HepG2 (cell line): ENCODE data around the gene FRMD4B. TPM values are rescaled to one million over a fixed set of nuclear protein-coding genes. Genes with fewer than 3 reads are reported as not detected.
"Not testable (repeated sequence)": the region's sequence is repeated elsewhere in the genome, so short reads cannot be mapped to it uniquely, and the experiment has no call there.

Experiments used
- ATAC-seq: fragments of 200-7000 bp; cut with Tn5 transposase; 3 replicates; pipeline ENCODE4 v1.9.1; 2020; ENCODE audit warnings: mild to moderate bottlenecking, moderate library complexity
- BruUV-seq: library from RNA; stranded (reverse); fragments of 400-500 nt; replicated peaks from 2 replicates; lab custom pipeline; 2021; lab: Mats Ljungman, UMichigan
- CTCF ChIA-PET: fragments of 300-600 bp; formaldehyde crosslinking; extraction: SDS; loops from one replicate; lab custom pipeline; 2021; ENCODE audit warnings: low total read pairs, inconsistent platforms, low intra/inter-chr PET ratio; lab: Yijun Ruan, JAX
- POLR2A ChIA-PET: fragments of 350-600 bp; sonication (Branson Sonifier 250); formaldehyde crosslinking; loops from one replicate; lab custom pipeline; 2020; ENCODE audit warnings: antibody characterized with exemption, inconsistent platforms; lab: Yijun Ruan, JAX
- DNase-seq: peaks from one replicate; pipeline ENCODE4 v3.0.0-alpha.2; 2015; ENCODE audit warnings: low spot score
- FAIRE-seq: peaks from 3 replicates; lab custom pipeline; 2011; peaks lifted over from hg19 to GRCh38; lab: Jason Lieb, UNC
- H2AFZ ChIP-seq: one replicate; pipeline ENCODE4 v1.6.1; 2011; ENCODE audit warnings: low read length, inconsistent platforms
- H3K27ac ChIP-seq: fragments of 300-600 bp; 3 replicates; pipeline ENCODE4 v1.8.0; 2011; ENCODE audit warnings: mixed run types, mild to moderate bottlenecking, mixed read lengths, low read length, inconsistent platforms; ENCODE audit not compliant: insufficient read depth; ENCODE audit errors: extremely low read length
- H3K27me3 ChIP-seq, 2 experiments: fragments of 200-600 bp in 1 of 2; 2 replicates in 1 of 2; 3 replicates in 1 of 2; pipeline versions ENCODE4 v1.6.0 to v1.8.0; 2011; ENCODE audit warnings: low read length in 2 of 2, mild to moderate bottlenecking in 2 of 2, moderate library complexity in 2 of 2, inconsistent platforms in 1 of 2; ENCODE audit not compliant: insufficient read depth in 2 of 2, control insufficient read depth in 1 of 2
- H3K36me3 ChIP-seq, 2 experiments: fragments of 200-600 bp in 1 of 2; replicated peaks in 1 of 2; 2 replicates in 1 of 2; 3 replicates in 1 of 2; pipeline versions ENCODE4 v1.5.1 to v1.8.0; 2011; ENCODE audit warnings: low read length in 2 of 2, inconsistent platforms in 1 of 2; ENCODE audit not compliant: insufficient read depth in 2 of 2, control insufficient read depth in 1 of 2
- H3K4me1 ChIP-seq: 2 replicates; pipeline ENCODE4 v1.5.1; 2012; ENCODE audit warnings: low read length, inconsistent platforms; ENCODE audit not compliant: insufficient read depth
- H3K4me2 ChIP-seq: 2 replicates; pipeline ENCODE4 v1.6.0; 2011; ENCODE audit warnings: low read depth, low read length, inconsistent platforms
- H3K4me3 ChIP-seq, 3 experiments: fragments of 200-600 bp in 1 of 3; sonication (generic), shearing (Covaris generic) in 1 of 3; replicated peaks in 1 of 3; 2 replicates each; pipeline ENCODE4 v1.5.1; 2011 to 2016; ENCODE audit warnings: low read length in 3 of 3, inconsistent platforms in 2 of 3, low read depth in 2 of 3, mild to moderate bottlenecking in 2 of 3, control low read depth in 1 of 3, mixed read lengths in 1 of 3; ENCODE audit not compliant: insufficient read depth in 1 of 3
- H3K79me2 ChIP-seq: one replicate; pipeline ENCODE4 v1.6.1; 2011; ENCODE audit warnings: low read length, inconsistent platforms; ENCODE audit not compliant: insufficient read depth
- H3K9ac ChIP-seq: 2 replicates; pipeline ENCODE4 v1.6.0; 2011; ENCODE audit warnings: mild to moderate bottlenecking, low read depth, low read length, inconsistent platforms; ENCODE audit not compliant: insufficient read depth
- H3K9me3 ChIP-seq: 2 replicates; pipeline ENCODE4 v1.5.1; 2012; ENCODE audit warnings: mild to moderate bottlenecking, low read length
- H4K20me1 ChIP-seq: 2 replicates; pipeline ENCODE4 v1.6.0; 2011; ENCODE audit warnings: inconsistent platforms, mild to moderate bottlenecking, low read length, moderate library complexity; ENCODE audit not compliant: insufficient read depth
- CBX1 ChIP-seq: IDR thresholded peaks from one replicate; pipeline ENCODE4 v1.6.1; 2016; ENCODE audit warnings: antibody characterized with exemption, low read depth
- GZF1 ChIP-seq: sonication (generic); formaldehyde crosslinking; IDR thresholded peaks from 2 replicates; pipeline ENCODE4 v1.5.1; 2020; ENCODE audit warnings: mild to moderate bottlenecking, missing genetic modification reagents
- HOXA9 ChIP-seq: sonication (generic); formaldehyde crosslinking; IDR thresholded peaks from 2 replicates; pipeline ENCODE4 v1.8.1; 2022; ENCODE audit warnings: missing genetic modification reagents, mild to moderate bottlenecking, moderate library complexity, borderline replicate concordance
- IRF2 ChIP-seq: IDR thresholded peaks from 2 replicates; pipeline ENCODE4 v1.6.1; 2018; ENCODE audit warnings: missing genetic modification reagents, missing compliant biosample characterization
- MAF1 ChIP-seq: sonication (generic); formaldehyde crosslinking; IDR thresholded peaks from 2 replicates; pipeline ENCODE4 v1.5.0; 2020; ENCODE audit warnings: missing genetic modification reagents, borderline replicate concordance
- PAWR ChIP-seq: sonication (generic); formaldehyde crosslinking; IDR thresholded peaks from 2 replicates; pipeline ENCODE4 v1.4.0; 2020; ENCODE audit warnings: missing genetic modification reagents, mild to moderate bottlenecking, borderline replicate concordance
- PLRG1 ChIP-seq: fragments of 450-650 bp; conservative IDR thresholded peaks from 2 replicates; pipeline ENCODE4 v1.6.1; 2016
- XRCC5 ChIP-seq: fragments of 200-400 bp; formaldehyde crosslinking; optimal IDR thresholded peaks from 2 replicates; pipeline ENCODE3; 2017; ENCODE audit warnings: mild to moderate bottlenecking, low read length
- ZBTB1 ChIP-seq: sonication (generic); formaldehyde crosslinking; IDR thresholded peaks from 2 replicates; pipeline ENCODE4 v1.4.0; 2020; ENCODE audit warnings: missing genetic modification reagents, borderline replicate concordance
- ZNF792 ChIP-seq: IDR thresholded peaks from 2 replicates; pipeline ENCODE4 v1.6.1; 2016
- ZNF850 ChIP-seq: sonication (generic); formaldehyde crosslinking; conservative IDR thresholded peaks from 2 replicates; pipeline ENCODE4 v1.9.0; 2021; ENCODE audit warnings: mild to moderate bottlenecking, missing genetic modification reagents
- ZNF879 ChIP-seq: sonication (generic); formaldehyde crosslinking; IDR thresholded peaks from 2 replicates; pipeline ENCODE4 v1.8.1; 2023; ENCODE audit warnings: missing genetic modification reagents
- WGBS: methylation state at CpG from one replicate; pipeline ENCODE4 v1.1.6; 2017; ENCODE audit warnings: low lambda C conversion rate; 5-methylcytosine and 5-hydroxymethylcytosine counted together
- in situ Hi-C: cut with HindIII; loops from 2 replicates; pipeline ENCODE4 v1.10.0; 2017; ENCODE audit warnings: low pct_unique_long_range_greater_than_20kb; ENCODE audit not compliant: extremely low pct_ligation_motif_present
- intact Hi-C: fragments of 100-400 bp; cut with micrococcal nuclease; formaldehyde crosslinking; loops from one replicate; pipeline ENCODE4 v1.10.0; 2022; ENCODE audit not compliant: unreplicated experiment
- polyA plus RNA-seq, 8 experiments: library from polyadenylated mRNA; depleted of rRNA in 3 of 8; stranded (reverse) in 7 of 8; unstranded in 1 of 8; fragments of >200 nt; fragmentation: Illumina TruSeq in 4 of 8; extraction: Trizol in 4 of 8; gene quantifications; 2 replicates each; pipeline versions ENCODE4 v1.2.1 to v1.2.3, GENCODE V29; 2011 to 2016; ENCODE audit warnings: low read depth in 4 of 8, missing spikeins in 1 of 8, mixed read lengths in 1 of 8; ENCODE audit not compliant: insufficient read depth in 1 of 8
- total RNA-seq, 5 experiments: library from RNA; depleted of rRNA; stranded (reverse); fragments of >200 nt; fragmentation: Illumina TruSeq; extraction: Trizol; gene quantifications; 2 replicates each; pipeline ENCODE4 v1.2.3, GENCODE V29; 2016; ENCODE audit warnings: low read depth in 1 of 5
- TF ChIP-seq, protein P1 (sequence below): IDR thresholded peaks from 2 replicates; pipeline ENCODE4 v1.6.1; 2016; ENCODE audit warnings: missing compliant biosample characterization, missing genetic modification reagents, borderline replicate concordance
- TF ChIP-seq, protein P2 (sequence below): sonication (generic); formaldehyde crosslinking; IDR thresholded peaks from 2 replicates; pipeline ENCODE4 v1.4.0; 2020; ENCODE audit warnings: mild to moderate bottlenecking, missing genetic modification reagents, borderline replicate concordance

Gene FRMD4B
- total and polyA plus RNA-seq, 2 of the 13 experiments (the other 11 are each of a cell fraction or from before 2014, with no cell fraction given) = 3.0 to 3.3 TPM

DNA sequence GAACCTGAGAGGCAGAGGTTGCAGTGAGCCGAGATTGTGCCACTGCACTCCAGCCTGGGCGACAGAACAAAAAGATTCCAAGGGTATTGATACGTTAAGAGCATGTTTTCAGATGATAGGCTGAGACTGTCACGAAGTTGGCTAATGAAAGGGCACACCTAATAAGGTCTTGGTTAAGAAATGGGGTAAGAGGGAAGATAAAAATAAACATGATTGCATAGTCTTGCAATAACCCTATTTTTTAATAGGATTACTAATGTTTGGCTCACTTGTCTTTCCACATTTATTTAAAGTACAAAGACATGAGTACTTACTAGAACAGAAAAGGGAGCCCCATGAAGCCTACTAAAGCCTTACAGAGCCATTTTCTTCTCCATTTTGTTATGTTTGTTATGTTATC lies 109.0 kb downstream of the FRMD4B start (continued):
- TF ChIP-seq XRCC5 (no peak), HOXA9 (CRISPR knock-in tag) (no peak)
- TF ChIP-seq, protein P1, sequence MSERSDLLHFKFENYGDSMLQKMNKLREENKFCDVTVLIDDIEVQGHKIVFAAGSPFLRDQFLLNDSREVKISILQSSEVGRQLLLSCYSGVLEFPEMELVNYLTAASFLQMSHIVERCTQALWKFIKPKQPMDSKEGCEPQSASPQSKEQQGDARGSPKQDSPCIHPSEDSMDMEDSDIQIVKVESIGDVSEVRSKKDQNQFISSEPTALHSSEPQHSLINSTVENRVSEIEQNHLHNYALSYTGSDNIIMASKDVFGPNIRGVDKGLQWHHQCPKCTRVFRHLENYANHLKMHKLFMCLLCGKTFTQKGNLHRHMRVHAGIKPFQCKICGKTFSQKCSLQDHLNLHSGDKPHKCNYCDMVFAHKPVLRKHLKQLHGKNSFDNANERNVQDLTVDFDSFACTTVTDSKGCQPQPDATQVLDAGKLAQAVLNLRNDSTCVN (CRISPR knock-in tag) = no peak

DNA sequence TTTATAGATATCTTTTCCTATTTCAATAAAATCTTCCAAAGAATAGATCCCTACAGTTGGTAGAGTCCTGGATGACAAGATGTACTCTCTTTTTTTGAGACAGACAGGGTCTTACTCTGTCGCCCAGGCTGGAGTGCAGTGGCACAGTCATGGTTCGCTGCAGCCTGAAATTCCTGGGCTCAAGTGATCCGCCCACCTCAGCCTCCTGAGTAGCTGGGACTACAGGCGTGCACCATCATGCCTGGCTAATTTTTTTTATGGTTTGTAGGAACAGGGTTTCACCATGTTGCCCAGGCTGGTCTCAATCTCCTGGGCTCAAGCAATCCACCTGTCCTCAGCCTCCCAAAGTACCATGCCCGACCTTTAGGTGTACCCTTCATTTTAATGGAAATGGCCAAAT lies 109.7 kb downstream of the FRMD4B start:
- BruUV-seq, POLR2A ChIA-PET: not testable (repeated sequence)

DNA sequence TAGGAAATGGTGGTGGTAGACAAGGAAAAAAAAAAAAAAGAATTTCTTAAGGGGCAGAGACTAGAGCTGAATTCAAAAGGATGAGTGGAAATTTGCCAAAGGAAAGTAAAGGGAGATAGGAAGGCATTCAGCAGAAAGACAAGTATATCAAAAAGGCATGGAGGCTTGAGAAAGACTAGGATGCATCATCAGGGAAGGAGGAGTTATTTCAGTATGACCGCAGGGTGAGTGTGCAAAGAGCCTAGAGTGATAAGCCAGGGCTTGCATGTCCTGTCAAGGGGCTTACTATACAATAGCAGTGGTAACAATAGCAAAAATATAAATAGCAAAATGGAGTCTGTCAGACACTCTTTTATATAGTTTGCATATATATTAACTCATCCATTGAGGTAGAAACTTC lies 112.0 kb downstream of the FRMD4B start:
- Histone ChIP-seq H3K27me3 (no peaks in the 10 kb centered on the region), H3K36me3 (no peaks in the 10 kb centered on the region), H3K9me3 (no peaks in the 10 kb centered on the region), H3K4me1 (no peaks in the 10 kb centered on the region), H3K4me2 (no peak overlapping the region), H2AFZ (no peak overlapping the region), H3K4me3 (no peak overlapping the region), H3K9ac (no peak overlapping the region), H3K27ac (no peak overlapping the region), H4K20me1 (no peaks in the 10 kb centered on the region), H3K79me2 (no peaks in the 10 kb centered on the region)
- intact Hi-C loops = no loop called here
- POLR2A ChIA-PET = no interaction called here
- BruUV-seq = no TSS peak
- 0% methylated on average over 1 of the region's 1 CpG for WGBS
- DNase-seq (no peak), ATAC-seq (no peak), FAIRE-seq (no peak)
- TF ChIP-seq, protein P2, sequence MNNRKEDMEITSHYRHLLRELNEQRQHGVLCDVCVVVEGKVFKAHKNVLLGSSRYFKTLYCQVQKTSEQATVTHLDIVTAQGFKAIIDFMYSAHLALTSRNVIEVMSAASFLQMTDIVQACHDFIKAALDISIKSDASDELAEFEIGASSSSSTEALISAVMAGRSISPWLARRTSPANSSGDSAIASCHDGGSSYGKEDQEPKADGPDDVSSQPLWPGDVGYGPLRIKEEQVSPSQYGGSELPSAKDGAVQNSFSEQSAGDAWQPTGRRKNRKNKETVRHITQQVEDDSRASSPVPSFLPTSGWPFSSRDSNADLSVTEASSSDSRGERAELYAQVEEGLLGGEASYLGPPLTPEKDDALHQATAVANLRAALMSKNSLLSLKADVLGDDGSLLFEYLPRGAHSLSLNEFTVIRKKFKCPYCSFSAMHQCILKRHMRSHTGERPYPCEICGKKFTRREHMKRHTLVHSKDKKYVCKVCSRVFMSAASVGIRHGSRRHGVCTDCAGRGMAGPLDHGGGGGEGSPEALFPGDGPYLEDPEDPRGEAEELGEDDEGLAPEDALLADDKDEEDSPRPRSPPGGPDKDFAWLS (CRISPR knock-in tag) = no peak
- TF ChIP-seq PAWR (CRISPR knock-in tag) = no peak
- no peak for TF ChIP-seq ZNF879 (CRISPR knock-in tag)
- TF ChIP-seq ZNF850 = no peak
- no peak for TF ChIP-seq ZBTB1 (CRISPR knock-in tag)
- TF ChIP-seq IRF2 (CRISPR knock-in tag) = no peak
- no peak for TF ChIP-seq PLRG1
- TF ChIP-seq GZF1 (CRISPR knock-in tag) = no peak
- no peak for TF ChIP-seq MAF1 (CRISPR knock-in tag)
- no peak for TF ChIP-seq CBX1
- TF ChIP-seq ZNF792 (CRISPR knock-in tag) = no peak
- CTCF ChIA-PET = no interaction called here
- in situ Hi-C loops = no loop called here

More for the DNA sequence above, 109.7 kb downstream of the FRMD4B start:
- H3K36me3 ChIP-seq, H3K79me2 ChIP-seq, ATAC-seq, H4K20me1 ChIP-seq, FAIRE-seq, CTCF ChIA-PET, H3K9ac ChIP-seq, H3K4me2 ChIP-seq, intact Hi-C loops, H3K9me3 ChIP-seq, H2AFZ ChIP-seq, H3K27ac ChIP-seq, DNase-seq, H3K27me3 ChIP-seq, H3K4me3 ChIP-seq, H3K4me1 ChIP-seq, in situ Hi-C loops: not testable (repeated sequence)
- WGBS = 31% methylated on average over 5 of the region's 5 CpGs
